Measurements from ENCODE around the gene TMCC1. TPM values are rescaled to one million over a fixed set of nuclear protein-coding genes. Genes with fewer than 3 reads are reported as not detected.

TMCC1 gene
- polyA plus RNA-seq, 1 of the 3 experiments (the other 2 are of a cell fraction) = 7.2 TPM

- no peaks in the 10 kb centered on the region for H3K9me2 ChIP-seq
- WGBS (ENCODE audit: low lambda C conversion rate) = 52% methylated on average over 5 of the region's 5 CpGs
- no peak overlapping the region for H3K4me3 ChIP-seq (ENCODE audit: low read depth in 2 of 2, low read length in 1 of 2)
- H4K20me1 ChIP-seq (ENCODE audit: insufficient read depth) = peaks cover 57% of the 10 kb centered on the region
- H3K4me2 ChIP-seq = peak overlapping the region; percentile 38; the same call in 1 of the 2 replicates
- H3K4me1 ChIP-seq (ENCODE audit: control insufficient read depth in 1 of 2, insufficient read depth in 2 of 2, low read depth in 1 of 2, low read length in 1 of 2) = peaks cover 7 to 22% of the 10 kb centered on the region in 2 experiments; a peak in 3 of 4 replicates
- POLR2A ChIA-PET = no interaction called here
- DNase-seq = no peak
- no peaks in the 10 kb centered on the region for H3K9me3 ChIP-seq
- H3K36me3 ChIP-seq (replicated peaks in 1 of 2; ENCODE audit: control insufficient read depth in 1 of 2, insufficient read depth in 2 of 2, low read length in 1 of 2) = peaks cover 0 to 18% of the 10 kb centered on the region in 2 experiments
- peak overlapping the region in 1 of 2 experiments; percentile 43; a peak in 2 of 4 replicates for H3K27ac ChIP-seq (ENCODE audit: low read depth in 2 of 2, low read length in 1 of 2)
- peaks cover 66% of the 10 kb centered on the region for H3K79me2 ChIP-seq (ENCODE audit: insufficient read depth)
- H3K9ac ChIP-seq = no peak overlapping the region
- peaks cover 29% of the 10 kb centered on the region for H3F3A ChIP-seq (replicated peaks; ENCODE audit: insufficient read depth)
- no peak overlapping the region for H2AFZ ChIP-seq (ENCODE audit: low read depth)
- CTCF ChIA-PET = no interaction called here
- H3K27me3 ChIP-seq (ENCODE audit: insufficient read depth) = no peaks in the 10 kb centered on the region
- TF ChIP-seq SIN3A (IDR thresholded peaks at IDR 0.05; ENCODE audit: borderline replicate concordance, low read depth, low read length) = 0 out of 2 replicates have a peak, but pooled peaks have one; percentile 55
- TF ChIP-seq GATA2 (CRISPR knock-in tag; IDR thresholded peaks at IDR 0.05) = no peak
- TF ChIP-seq IRF3 (IDR thresholded peaks at IDR 0.05; ENCODE audit: low read depth, low read length) = no peak
- TF ChIP-seq TEAD4 (IDR thresholded peaks at IDR 0.05; ENCODE audit: borderline replicate concordance, insufficient read depth) = peak; percentile 76; the same call in 1 of the 2 replicates
- peak; percentile 40; the same call in 1 of the 2 replicates for TF ChIP-seq MAX (IDR thresholded peaks at IDR 0.05; ENCODE audit: low read depth)
- no peak for TF ChIP-seq USF2 (IDR thresholded peaks at IDR 0.05; ENCODE audit: borderline replicate concordance, low read depth, low read length)
- TF ChIP-seq REST (IDR thresholded peaks at IDR 0.05; ENCODE audit: low read depth, low read length) = no peak
- no peak for TF ChIP-seq ZBTB33 (IDR thresholded peaks at IDR 0.05; ENCODE audit: borderline replicate concordance, low read depth)
- no peak for TF ChIP-seq CHD2 (IDR thresholded peaks at IDR 0.05; ENCODE audit: low read length, partially characterized antibody)
- peak; percentile 85 for TF ChIP-seq FOSL2 (IDR thresholded peaks at IDR 0.05; ENCODE audit: borderline replicate concordance, low read depth)
- no peak for TF ChIP-seq YY1 (IDR thresholded peaks at IDR 0.05; ENCODE audit: low read depth)
- TF ChIP-seq PBX3 (IDR thresholded peaks at IDR 0.05) = peak; percentile 79
- no peak for TF ChIP-seq NRF1 (IDR thresholded peaks at IDR 0.05; ENCODE audit: low read depth, low read length)
- TF ChIP-seq NFIC (IDR thresholded peaks at IDR 0.05; ENCODE audit: borderline replicate concordance) = peak; percentile 58
- no peak for TF ChIP-seq RFX5 (IDR thresholded peaks at IDR 0.05; ENCODE audit: low read length)
- no peak for TF ChIP-seq SMC3 (IDR thresholded peaks at IDR 0.05; ENCODE audit: low read depth, low read length)
- TF ChIP-seq RAD21 (IDR thresholded peaks at IDR 0.05; ENCODE audit: low read length) = no peak
- TF ChIP-seq GABPA (IDR thresholded peaks at IDR 0.05; ENCODE audit: low read depth) = no peak
- TF ChIP-seq EZH2phosphoT487 (IDR thresholded peaks at IDR 0.05; ENCODE audit: borderline replicate concordance, low read depth) = no peak
- no peak for TF ChIP-seq RCOR1 (IDR thresholded peaks at IDR 0.05; ENCODE audit: low read length)
- TF ChIP-seq EP300 (IDR thresholded peaks at IDR 0.05; ENCODE audit: borderline replicate concordance in 1 of 2, low read depth in 1 of 2, low read length in 1 of 2) = 0 out of 4 replicates have a peak, but pooled peaks of 1 of the 2 experiments have one; percentile 52
- TF ChIP-seq JUND (IDR thresholded peaks at IDR 0.05) = peak; percentile 78
- TF ChIP-seq TAF1 (IDR thresholded peaks at IDR 0.05; ENCODE audit: borderline replicate concordance, low read depth, low read length) = no peak
- no peak for TF ChIP-seq FOXJ3 (CRISPR knock-in tag; IDR thresholded peaks at IDR 0.05)
- no peak for TF ChIP-seq FOXM1 (IDR thresholded peaks at IDR 0.05; ENCODE audit: low read depth)
These were observed 4.7 kb downstream of the TMCC1 start for GRCh38 chr3:129888771-129889170.
